Lung (tissue), 12 donors: ENCODE results near the gene TPST2. TPM values are rescaled to one million over a fixed set of nuclear protein-coding genes. Genes with fewer than 3 reads are reported as not detected.

ENCODE experiments used
- ATAC-seq: fragments of 200-7000 bp; cut with Tn5 transposase; one replicate; pipeline ENCODE4 v1.9.1; 2020; ENCODE audit warnings: moderate number of reproducible peaks; ENCODE audit not compliant: insufficient read depth, low FRiP score
- DNase-seq, 3 donors: peaks; one replicate each; pipeline ENCODE4 v3.0.0-alpha.2; 2013 to 2017
- H3K27ac ChIP-seq, 2 donors: one replicate each; pipeline ENCODE4 v1.5.1; 2013; ENCODE audit warnings: mild to moderate bottlenecking in 2 of 2, moderate library complexity in 2 of 2, control low read depth in 1 of 2, inconsistent platforms in 1 of 2, low read depth in 1 of 2, low read length in 1 of 2
- H3K27me3 ChIP-seq, 3 donors: one replicate each; pipeline ENCODE4 v1.5.1; 2013; ENCODE audit warnings: low read length in 2 of 3; ENCODE audit not compliant: control insufficient read depth in 3 of 3, insufficient read depth in 3 of 3
- H3K36me3 ChIP-seq, 4 donors: one replicate each; pipeline ENCODE4 v1.5.1; 2013; ENCODE audit warnings: low read length in 4 of 4, mild to moderate bottlenecking in 1 of 4, moderate library complexity in 1 of 4; ENCODE audit not compliant: control insufficient read depth in 4 of 4, insufficient read depth in 4 of 4
- H3K4me1 ChIP-seq, 5 donors: one replicate each; pipeline ENCODE4 v1.5.1; 2013; ENCODE audit warnings: low read length in 5 of 5, mild to moderate bottlenecking in 2 of 5, moderate library complexity in 1 of 5; ENCODE audit not compliant: control insufficient read depth in 5 of 5, insufficient read depth in 5 of 5
- H3K4me3 ChIP-seq: one replicate; pipeline ENCODE4 v1.5.1; 2013; ENCODE audit warnings: mild to moderate bottlenecking, control low read depth, moderate library complexity
- H3K9ac ChIP-seq, 2 donors: one replicate each; pipeline ENCODE4 v1.5.1; 2013; ENCODE audit warnings: low read length in 2 of 2, control low read depth in 1 of 2; ENCODE audit not compliant: insufficient read depth in 1 of 2
- H3K9me3 ChIP-seq, 4 donors: one replicate each; pipeline ENCODE4 v1.5.1; 2013; ENCODE audit warnings: low read length in 3 of 4, mild to moderate bottlenecking in 1 of 4, moderate library complexity in 1 of 4; ENCODE audit not compliant: control insufficient read depth in 4 of 4, insufficient read depth in 3 of 4
- CTCF ChIP-seq: IDR thresholded peaks from 2 replicates; pipeline ENCODE4 v1.5.1; 2012; ENCODE audit warnings: mild to moderate bottlenecking; ENCODE audit errors: control extremely low read depth, extremely low read depth
- WGBS, 2 donors: extraction: QIAGEN DNeasy Blood & Tissue Kit; methylation state at CpG; one replicate each; pipeline ENCODE4 v1.1.7; 2013; 5-methylcytosine and 5-hydroxymethylcytosine counted together
- polyA plus RNA-seq, 2 donors: library from polyadenylated mRNA; stranded (reverse); fragments of 200-250 nt; gene quantifications; one replicate each; pipeline ENCODE4 v1.2.1, GENCODE V29; 2013
- total RNA-seq, 2 donors: library from RNA; depleted of rRNA in 1 of 2; stranded (reverse); fragments of >200 nt in 1 of 2; gene quantifications; one replicate each; pipeline ENCODE4 v1.2.1, GENCODE V29; 2014 to 2021
- donor health status: control.
- donor health status: control.
- donor health status: Bipolar disorder and iron deficiency.
- donor health status: healthy.
- donor health status: DM: yes; HTN: yes; CAD: no.

Gene TPST2
- total and polyA plus RNA-seq, 4 donors: 32.6 to 72.3 (median 59.9) TPM

GRCh38 chr22:26527167-26527566 is 62.8 kb downstream of the TPST2 start:
- H3K4me1 ChIP-seq: no peaks in the 10 kb centered on the region
- ATAC-seq: no peak
- H3K36me3 ChIP-seq: peaks cover 0 to 19% (median 9%) of the 10 kb centered on the region in 4 donors
- 64 to 79% methylated on average over 3 of the region's 3 CpGs for WGBS, 2 donors
- H3K9me3 ChIP-seq: no peaks in the 10 kb centered on the region
- DNase-seq: no peak
- TF ChIP-seq CTCF: no peak
- H3K27ac ChIP-seq: peak overlapping the region in 1 of 2 donors; percentile 57
- H3K9ac ChIP-seq: no peak overlapping the region
- no peak overlapping the region for H3K4me3 ChIP-seq
- H3K27me3 ChIP-seq: no peaks in the 10 kb centered on the region

GRCh38 chr22:26525946-26526564 is 63.9 kb downstream of the TPST2 start:
- Histone ChIP-seq H3K9me3 (no peaks in the 10 kb centered on the region), H3K9ac (no peak overlapping the region), H3K4me3 (no peak overlapping the region), H3K36me3 (peaks cover 0 to 15% (median 8%) of the 10 kb centered on the region in 4 donors), H3K27me3 (no peaks in the 10 kb centered on the region), H3K4me1 (no peaks in the 10 kb centered on the region), H3K27ac (peak overlapping the region in 1 of 2 donors; percentile 57)
- no peak for ATAC-seq
- DNase-seq: no peak
- 90 to 93% methylated on average over 7 of the region's 7 CpGs for WGBS, 2 donors
- TF ChIP-seq CTCF: no peak

- DNase-seq (no peak), ATAC-seq (no peak)
- 89% methylated on average over 4 of the region's 4 CpGs for WGBS, 2 donors
- Histone ChIP-seq H3K9me3 (no peaks in the 10 kb centered on the region), H3K27ac (no peak overlapping the region), H3K27me3 (no peaks in the 10 kb centered on the region), H3K4me1 (no peaks in the 10 kb centered on the region), H3K36me3 (peaks cover 0 to 12% (median 6%) of the 10 kb centered on the region in 4 donors), H3K9ac (no peak overlapping the region), H3K4me3 (no peak overlapping the region)
- TF ChIP-seq CTCF: no peak
Measured at GRCh38 chr22:26524870-26525269, 65.1 kb downstream of the TPST2 start.

GRCh38 chr22:26522592-26522991 is 67.3 kb downstream of the TPST2 start:
- H3K27me3 ChIP-seq: no peaks in the 10 kb centered on the region
- no peak overlapping the region for H3K4me3 ChIP-seq
- DNase-seq (no peak), ATAC-seq (no peak)
- no peak overlapping the region for H3K9ac ChIP-seq
- H3K36me3 ChIP-seq: peaks cover 0 to 9% (median 4%) of the 10 kb centered on the region in 4 donors
- H3K27ac ChIP-seq: no peak overlapping the region
- WGBS, 2 donors: 95 to 98% methylated on average over 4 of the region's 4 CpGs
- H3K9me3 ChIP-seq: no peaks in the 10 kb centered on the region
- no peaks in the 10 kb centered on the region for H3K4me1 ChIP-seq
- TF ChIP-seq CTCF: no peak
